Lower lobe of right lung (tissue), 2 donors: ENCODE results near the gene CACNA1C. TPM values are rescaled to one million over a fixed set of nuclear protein-coding genes. Genes with fewer than 3 reads are reported as not detected.

Source experiments
- ATAC-seq, 2 donors: fragments of 200-7000 bp; cut with Tn5 transposase; one replicate each; pipeline ENCODE4 v1.9.1; 2020 to 2022; ENCODE audit warnings: mild to moderate bottlenecking in 2 of 2, moderate library complexity in 2 of 2
- DNase-seq: peaks from one replicate; pipeline ENCODE4 v3.0.0-alpha.2; 2020
- H3K27ac ChIP-seq: fragments of 200-600 bp; one replicate; pipeline ENCODE4 v1.8.0; 2022
- H3K27me3 ChIP-seq: fragments of 200-600 bp; one replicate; pipeline ENCODE4 v1.8.0; 2022; ENCODE audit warnings: low read depth
- H3K36me3 ChIP-seq: fragments of 200-600 bp; one replicate; pipeline ENCODE4 v1.8.0; 2022; ENCODE audit warnings: mild to moderate bottlenecking
- H3K4me1 ChIP-seq: fragments of 200-600 bp; one replicate; pipeline ENCODE4 v1.8.0; 2022
- H3K4me3 ChIP-seq: fragments of 200-600 bp; one replicate; pipeline ENCODE4 v1.8.0; 2022; ENCODE audit warnings: mild to moderate bottlenecking
- H3K9me3 ChIP-seq: fragments of 200-600 bp; one replicate; pipeline ENCODE4 v1.8.0; 2022
- CTCF ChIP-seq: fragments of 200-600 bp; IDR thresholded peaks from one replicate; pipeline ENCODE4 v1.8.0; 2022; ENCODE audit warnings: antibody characterized with exemption, mild to moderate bottlenecking
- intact Hi-C: fragments of 100-400 bp; cut with DNase I; formaldehyde crosslinking; loops from one replicate; pipeline ENCODE4 v1.11.0; 2022
- total RNA-seq: library from RNA; stranded (reverse); fragmentation: NEBNext Ultra II Directional; extraction: Animal tissue kit (Norgen Biotek cat#: 25700); gene quantifications from one replicate; pipeline ENCODE4 v1.2.1, GENCODE V29; 2021
- donor health status: DM: no; HTN: yes; CAD: no; lungs with severe emphysema.

Gene CACNA1C
- total RNA-seq, 1 donor from 2014 or later, result 8.4 TPM

GRCh38 chr12:2274733-2275132 lies 221.9 kb downstream of the CACNA1C start:
- no peak for ATAC-seq
- no peaks in the 10 kb centered on the region for H3K36me3 ChIP-seq
- H3K27ac ChIP-seq, result no peak overlapping the region
- no peak for DNase-seq
- H3K4me1 ChIP-seq, result no peaks in the 10 kb centered on the region
- TF ChIP-seq CTCF, result no peak
- no peak overlapping the region for H3K4me3 ChIP-seq
- intact Hi-C loops, result no loop called here
- no peaks in the 10 kb centered on the region for H3K27me3 ChIP-seq
- H3K9me3 ChIP-seq, result no peaks in the 10 kb centered on the region

- ATAC-seq, result no peak
- no peaks in the 10 kb centered on the region for H3K36me3 ChIP-seq
- no peak overlapping the region for H3K4me3 ChIP-seq
- TF ChIP-seq CTCF, result no peak
- H3K4me1 ChIP-seq, result no peaks in the 10 kb centered on the region
- DNase-seq, result no peak
- H3K27me3 ChIP-seq, result no peaks in the 10 kb centered on the region
- intact Hi-C loops, result no loop called here
- H3K27ac ChIP-seq, result no peak overlapping the region
- no peaks in the 10 kb centered on the region for H3K9me3 ChIP-seq
Measured at GRCh38 chr12:2276288-2277033, 223.7 kb downstream of the CACNA1C start.

GRCh38 chr12:2277492-2278155 lies 224.8 kb downstream of the CACNA1C start:
- no peak overlapping the region for H3K27ac ChIP-seq
- ATAC-seq, result no peak
- no peak for TF ChIP-seq CTCF

GRCh38 chr12:2281446-2281845 lies 228.7 kb downstream of the CACNA1C start:
- no peaks in the 10 kb centered on the region for H3K9me3 ChIP-seq
- peaks cover 39% of the 10 kb centered on the region for H3K4me1 ChIP-seq
- no peak for ATAC-seq
- no peaks in the 10 kb centered on the region for H3K36me3 ChIP-seq
- TF ChIP-seq CTCF, result no peak
- intact Hi-C loops, result no loop called here
- no peak overlapping the region for H3K4me3 ChIP-seq
- no peak overlapping the region for H3K27ac ChIP-seq
- no peak for DNase-seq
- no peaks in the 10 kb centered on the region for H3K27me3 ChIP-seq

More at GRCh38 chr12:2277492-2278155, 224.8 kb downstream of the CACNA1C start:
- H3K27me3 ChIP-seq, result no peaks in the 10 kb centered on the region
- DNase-seq, result no peak
- H3K4me1 ChIP-seq, result peaks cover 5% of the 10 kb centered on the region
- no peaks in the 10 kb centered on the region for H3K9me3 ChIP-seq
- intact Hi-C loops, result no loop called here
- H3K4me3 ChIP-seq, result no peak overlapping the region
- no peaks in the 10 kb centered on the region for H3K36me3 ChIP-seq

GRCh38 chr12:2282318-2282717 lies 229.5 kb downstream of the CACNA1C start:
- Histone ChIP-seq H3K4me1 (peaks cover 43% of the 10 kb centered on the region), H3K36me3 (no peaks in the 10 kb centered on the region), H3K27me3 (no peaks in the 10 kb centered on the region), H3K27ac (no peak overlapping the region), H3K9me3 (no peaks in the 10 kb centered on the region), H3K4me3 (no peak overlapping the region)
- ATAC-seq, result no peak
- TF ChIP-seq CTCF, result no peak
- intact Hi-C loops, result no loop called here
- no peak for DNase-seq
